Measurements from ENCODE around the gene PAOX. TPM values are rescaled to one million over a fixed set of nuclear protein-coding genes. Genes with fewer than 3 reads are reported as not detected.
A peak's percentile ranks its signal among the peaks of the same experiment; 100 is the strongest.
"Not testable (repeated sequence)": the region's sequence is repeated elsewhere in the genome, so short reads cannot be mapped to it uniquely, and the experiment has no call there.

Gene PAOX
- total RNA-seq, 6 donors from 2014 or later = 4.7 to 24.1 (median 10.3) TPM

DNA sequence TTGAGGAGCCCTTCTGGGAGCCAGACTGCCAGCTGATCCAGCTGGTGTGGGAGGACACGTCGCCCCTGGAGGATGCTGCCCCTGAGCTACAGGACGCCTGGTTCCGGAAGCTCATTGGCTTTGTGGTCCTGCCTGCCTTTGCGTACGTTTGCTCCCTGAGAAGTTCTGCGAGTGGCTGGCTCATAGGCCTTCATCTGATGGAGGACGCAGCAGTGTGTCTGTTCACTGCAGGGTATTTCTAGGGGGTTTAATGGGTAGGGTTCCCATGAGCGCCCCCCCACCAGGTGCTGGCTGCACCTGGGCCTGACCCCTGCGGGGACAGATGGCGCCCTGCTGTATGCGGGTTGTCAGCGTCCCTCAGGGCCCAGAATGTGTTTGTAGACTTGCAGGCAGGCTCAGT is 5.0 kb downstream of the PAOX start:
- peaks cover 0 to 14% (median 3%) of the 10 kb centered on the region in 4 donors for H3K36me3 ChIP-seq
- 93 to 97% methylated on average over 6 to 13 of the region's 13 CpGs for WGBS, 2 donors
- TF ChIP-seq, protein P1, sequence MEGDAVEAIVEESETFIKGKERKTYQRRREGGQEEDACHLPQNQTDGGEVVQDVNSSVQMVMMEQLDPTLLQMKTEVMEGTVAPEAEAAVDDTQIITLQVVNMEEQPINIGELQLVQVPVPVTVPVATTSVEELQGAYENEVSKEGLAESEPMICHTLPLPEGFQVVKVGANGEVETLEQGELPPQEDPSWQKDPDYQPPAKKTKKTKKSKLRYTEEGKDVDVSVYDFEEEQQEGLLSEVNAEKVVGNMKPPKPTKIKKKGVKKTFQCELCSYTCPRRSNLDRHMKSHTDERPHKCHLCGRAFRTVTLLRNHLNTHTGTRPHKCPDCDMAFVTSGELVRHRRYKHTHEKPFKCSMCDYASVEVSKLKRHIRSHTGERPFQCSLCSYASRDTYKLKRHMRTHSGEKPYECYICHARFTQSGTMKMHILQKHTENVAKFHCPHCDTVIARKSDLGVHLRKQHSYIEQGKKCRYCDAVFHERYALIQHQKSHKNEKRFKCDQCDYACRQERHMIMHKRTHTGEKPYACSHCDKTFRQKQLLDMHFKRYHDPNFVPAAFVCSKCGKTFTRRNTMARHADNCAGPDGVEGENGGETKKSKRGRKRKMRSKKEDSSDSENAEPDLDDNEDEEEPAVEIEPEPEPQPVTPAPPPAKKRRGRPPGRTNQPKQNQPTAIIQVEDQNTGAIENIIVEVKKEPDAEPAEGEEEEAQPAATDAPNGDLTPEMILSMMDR (IDR thresholded peaks at IDR 0.05) = no peak
- TF ChIP-seq POLR2A (IDR thresholded peaks at IDR 0.05) (no peak), POLR2AphosphoS5 (IDR thresholded peaks at IDR 0.05) (no peak), EP300 (IDR thresholded peaks at IDR 0.05) (no peak)
- no peaks in the 10 kb centered on the region for H3K27me3 ChIP-seq
- DNase-seq (no peak), ATAC-seq (ENCODE audit: low FRiP score in 2 of 2) (no peak)
- H3K9me3 ChIP-seq = no peaks in the 10 kb centered on the region
- H3K4me3 ChIP-seq = no peak overlapping the region
- no peak overlapping the region for H3K27ac ChIP-seq
- peaks cover 5 to 13% (median 7%) of the 10 kb centered on the region in 4 donors for H3K4me1 ChIP-seq

DNA sequence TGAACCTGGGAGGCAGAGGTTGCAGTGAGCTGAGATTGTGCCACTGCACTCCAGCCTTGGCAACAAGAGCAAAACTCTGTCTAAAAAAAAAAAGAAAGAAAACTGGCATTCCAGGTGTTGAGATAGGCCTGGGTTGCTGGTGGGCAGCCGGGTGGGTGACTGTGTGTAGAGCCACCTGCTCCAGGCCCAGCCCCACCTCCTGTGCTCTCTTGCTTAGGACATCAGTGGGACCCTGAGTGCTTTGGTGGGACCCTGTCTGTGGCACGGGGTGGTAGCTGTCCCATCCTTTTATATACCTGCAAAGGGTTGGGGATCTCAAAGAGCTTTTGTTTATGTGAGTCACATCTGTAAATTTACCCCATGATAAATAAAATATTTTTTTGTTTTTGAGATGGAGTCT is 6.2 kb downstream of the PAOX start:
- Histone ChIP-seq H3K4me3 (no peak overlapping the region), H3K9me3 (no peaks in the 10 kb centered on the region), H3K27ac (no peak overlapping the region), H3K4me1 (peaks cover 0 to 1% (median under 1%) of the 10 kb centered on the region in 4 donors), H3K27me3 (no peaks in the 10 kb centered on the region), H3K36me3 (peaks cover 0 to 20% (median 3%) of the 10 kb centered on the region in 4 donors)
- ATAC-seq (ENCODE audit: low FRiP score in 2 of 2) (no peak), DNase-seq (no peak)
- TF ChIP-seq, protein P1 (IDR thresholded peaks at IDR 0.05) = no peak
- no peak for TF ChIP-seq EP300 (IDR thresholded peaks at IDR 0.05)
- TF ChIP-seq POLR2AphosphoS5 (IDR thresholded peaks at IDR 0.05) = no peak
- TF ChIP-seq POLR2A (IDR thresholded peaks at IDR 0.05) = no peak
- 85 to 94% methylated on average over 2 of the region's 2 CpGs for WGBS, 2 donors

DNA sequence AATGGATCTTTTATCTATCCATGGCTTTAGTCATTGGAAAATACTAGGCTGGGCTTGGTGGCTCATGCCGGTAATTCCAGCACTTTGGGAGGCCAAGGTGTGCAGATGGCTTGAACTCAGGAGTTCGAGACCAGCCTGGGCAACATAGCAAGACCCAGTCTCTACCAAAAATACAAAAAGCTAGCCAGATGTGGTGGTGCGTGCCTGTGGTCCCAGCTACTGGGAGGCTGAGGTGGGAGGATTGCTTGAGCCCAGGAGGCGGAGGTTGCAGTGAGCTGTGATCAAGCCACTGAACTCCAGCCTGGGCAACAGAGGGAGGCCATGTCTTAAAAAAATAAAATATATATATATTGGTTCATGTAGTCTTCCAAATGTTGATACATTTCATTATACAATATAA is 7.9 kb downstream of the PAOX start:
- not testable (repeated sequence) for H3K27me3 ChIP-seq; H3K4me3 ChIP-seq; H3K27ac ChIP-seq; DNase-seq; ATAC-seq (ENCODE audit: low FRiP score in 2 of 2); H3K9me3 ChIP-seq; H3K4me1 ChIP-seq
- H3K36me3 ChIP-seq = peaks cover 0 to 20% (median 6%) of the 10 kb centered on the region in 4 donors
- WGBS, 2 donors = 95 to 96% methylated on average over 4 of the region's 4 CpGs

DNA sequence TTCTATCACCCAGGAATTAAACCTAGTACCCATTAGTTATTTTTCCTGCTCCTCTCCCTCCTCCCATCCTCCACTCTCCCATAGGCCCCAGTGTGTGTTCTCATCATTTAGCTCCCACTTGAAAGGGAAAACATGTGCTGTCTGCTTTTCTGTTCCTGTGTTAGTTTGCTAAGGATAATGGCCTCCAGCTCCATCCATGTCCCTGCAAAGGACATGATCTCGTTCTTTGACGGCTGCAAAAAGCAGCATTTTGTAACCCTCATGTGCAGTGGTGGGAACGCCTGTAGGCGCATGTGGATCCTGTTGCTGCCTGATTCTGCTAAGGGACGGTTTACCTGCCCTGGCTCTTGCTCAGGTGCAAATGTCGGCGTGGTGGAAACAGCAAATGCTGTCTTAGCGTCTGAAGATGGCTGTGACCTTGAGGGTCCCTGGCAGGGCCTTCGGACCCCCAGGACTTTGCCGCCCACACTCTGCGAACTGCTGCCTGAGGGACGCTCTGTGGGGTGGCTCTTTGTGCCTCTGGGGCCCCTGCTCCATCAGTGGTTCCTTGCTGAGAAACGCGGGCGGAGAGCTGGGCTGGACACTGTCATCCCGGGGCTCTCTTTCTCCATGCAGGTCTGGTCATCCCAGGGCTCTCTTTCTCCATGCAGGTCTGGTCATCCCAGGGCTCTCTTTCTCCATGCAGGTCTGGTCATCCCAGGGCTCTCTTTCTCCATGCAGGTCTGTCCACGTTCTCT is 9.3 kb downstream of the PAOX start:
- no peak overlapping the region for H3K4me3 ChIP-seq
- no peak for ATAC-seq (ENCODE audit: low FRiP score in 2 of 2)
- H3K27ac ChIP-seq = peak overlapping the region in 1 of 4 donors; percentile 67
- no peaks in the 10 kb centered on the region for H3K27me3 ChIP-seq
- H3K36me3 ChIP-seq = peaks cover 0 to 20% (median 6%) of the 10 kb centered on the region in 4 donors
- WGBS, 2 donors = 87 to 89% methylated on average over 17 of the region's 17 CpGs
- no peak for DNase-seq
- peaks cover 0 to 3% (median 2%) of the 10 kb centered on the region in 4 donors for H3K4me1 ChIP-seq
- TF ChIP-seq POLR2A (IDR thresholded peaks at IDR 0.05) (no peak), POLR2AphosphoS5 (IDR thresholded peaks at IDR 0.05) (no peak), EP300 (IDR thresholded peaks at IDR 0.05) (no peak)
- TF ChIP-seq, protein P1 (IDR thresholded peaks at IDR 0.05) = no peak
- H3K9me3 ChIP-seq = no peaks in the 10 kb centered on the region

DNA sequence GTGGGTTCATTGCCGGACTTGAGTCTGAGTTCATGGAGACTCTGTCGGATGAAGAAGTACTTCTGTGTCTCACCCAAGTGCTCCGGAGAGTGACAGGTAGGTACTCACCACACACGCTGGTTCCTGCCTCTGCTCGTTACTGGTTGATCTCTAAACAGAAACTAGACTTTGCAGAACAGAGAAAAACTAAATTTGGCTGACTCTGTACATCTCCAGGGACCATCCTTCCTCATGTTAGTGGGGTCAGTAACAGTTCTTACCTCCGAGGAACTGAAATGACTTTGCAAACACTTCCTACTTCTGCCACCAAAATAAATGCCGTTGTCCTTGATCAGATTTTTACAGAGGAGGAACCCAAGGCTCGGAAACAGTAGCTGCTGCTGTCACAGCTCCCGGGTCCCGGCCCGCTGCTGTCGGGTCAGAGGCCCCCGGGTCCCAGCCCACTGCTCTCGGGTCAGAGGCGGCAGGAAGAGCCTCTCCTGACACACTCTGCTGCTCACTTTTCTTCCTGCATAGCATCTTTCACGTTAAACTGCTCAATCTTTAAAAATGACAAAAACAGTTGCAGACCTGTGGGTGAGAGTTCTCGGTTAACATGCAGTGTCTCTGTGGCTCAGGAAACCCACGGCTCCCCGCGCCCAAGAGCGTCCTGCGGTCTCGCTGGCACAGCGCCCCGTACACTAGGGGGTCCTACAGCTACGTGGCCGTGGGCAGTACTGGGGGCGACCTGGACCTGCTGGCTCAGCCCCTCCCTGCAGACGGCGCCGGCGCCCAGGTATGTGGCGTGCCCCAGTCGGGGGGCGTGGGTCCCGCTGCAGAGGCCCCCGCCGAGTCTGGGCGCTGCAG is 10.1 kb downstream of the PAOX start:
- Histone ChIP-seq H3K4me3 (peak overlapping the region in 3 of 4 donors; percentile 12 to 26 (median 25)), H3K9me3 (no peaks in the 10 kb centered on the region), H3K36me3 (peaks cover 0 to 13% (median 4%) of the 10 kb centered on the region in 4 donors), H3K27ac (peak overlapping the region in 3 of 4 donors; percentile 35 to 67 (median 56)), H3K27me3 (no peaks in the 10 kb centered on the region), H3K4me1 (peaks cover 0 to 7% (median 5%) of the 10 kb centered on the region in 4 donors)
- TF ChIP-seq EP300 (IDR thresholded peaks at IDR 0.05) (no peak), POLR2A (IDR thresholded peaks at IDR 0.05) (peak in 1 of 4 donors; percentile 9)
- 80 to 94% methylated on average over 22 to 39 of the region's 39 CpGs for WGBS, 2 donors
- ATAC-seq (ENCODE audit: low FRiP score in 2 of 2) = no peak
- DNase-seq = peak in 1 of 2 donors; percentile 87
